OCI-LY7 (cell line): ENCODE data around the gene EFNA5. TPM values are rescaled to one million over a fixed set of nuclear protein-coding genes. Genes with fewer than 3 reads are reported as not detected.

Source experiments
- BruUV-seq: library from RNA; stranded (reverse); fragments of 400-500 nt; replicated peaks from 2 replicates; lab custom pipeline; 2021; lab: Mats Ljungman, UMichigan
- CTCF ChIA-PET: fragments of 300-600 bp; sonication (Branson Sonifier 250); formaldehyde crosslinking; loops from one replicate; lab custom pipeline; 2022; ENCODE audit warnings: antibody characterized with exemption; ENCODE audit not compliant: unreplicated experiment; lab: Charles Lee
- POLR2A ChIA-PET: fragments of 300-600 bp; sonication (Branson Sonifier 250); formaldehyde crosslinking; loops from one replicate; lab custom pipeline; 2022; ENCODE audit warnings: antibody characterized with exemption; lab: Charles Lee
- DNase-seq: peaks from one replicate; pipeline ENCODE4 v3.0.0-alpha.2; 2015; ENCODE audit warnings: low spot score
- H2AFZ ChIP-seq: fragments of 200-600 bp; sonication (generic), shearing (Covaris generic); 2 replicates; pipeline ENCODE4 v1.6.1; 2014; ENCODE audit warnings: mild to moderate bottlenecking, antibody characterized with exemption, low read length, moderate library complexity
- H3K27ac ChIP-seq: fragments of 200-600 bp; sonication (generic); 2 replicates; pipeline ENCODE4 v1.5.1; 2014; ENCODE audit warnings: mixed run types, low read depth, mild to moderate bottlenecking, moderate library complexity, low read length, inconsistent platforms; ENCODE audit not compliant: poor library complexity, severe bottlenecking
- H3K36me3 ChIP-seq: fragments of 200-600 bp; sonication (generic); 2 replicates; pipeline ENCODE4 v1.6.1; 2014; ENCODE audit warnings: mild to moderate bottlenecking, antibody characterized with exemption, low read length, moderate library complexity, mixed read lengths; ENCODE audit not compliant: insufficient read depth
- H3K4me1 ChIP-seq: fragments of 200-600 bp; sonication (generic); 2 replicates; pipeline ENCODE4 v1.5.1; 2014; ENCODE audit warnings: mild to moderate bottlenecking, low read length; ENCODE audit not compliant: insufficient read depth, poor library complexity, severe bottlenecking
- H3K4me2 ChIP-seq: fragments of 200-600 bp; sonication (generic); 2 replicates; pipeline ENCODE4 v1.6.1; 2014; ENCODE audit warnings: mild to moderate bottlenecking, low read length
- H3K4me3 ChIP-seq: fragments of 200-600 bp; sonication (generic); 2 replicates; pipeline ENCODE4 v1.5.1; 2014; ENCODE audit warnings: mild to moderate bottlenecking, low read depth, low read length; ENCODE audit not compliant: poor library complexity, severe bottlenecking
- H3K79me2 ChIP-seq: fragments of 200-600 bp; sonication (generic); 2 replicates; pipeline ENCODE4 v1.6.1; 2016; ENCODE audit warnings: low read depth, mild to moderate bottlenecking, low read length, moderate library complexity, mixed read lengths; ENCODE audit not compliant: insufficient read depth
- H3K9me2 ChIP-seq: fragments of 200-600 bp; sonication (generic); 2 replicates; pipeline ENCODE4 v1.6.1; 2016; ENCODE audit warnings: mild to moderate bottlenecking, low read length, mixed read lengths; ENCODE audit not compliant: insufficient read depth
- H3K9me3 ChIP-seq: fragments of 200-600 bp; sonication (generic); 2 replicates; pipeline ENCODE4 v1.6.1; 2014; ENCODE audit warnings: mild to moderate bottlenecking, mixed run types, low read length, mixed read lengths
- H4K20me1 ChIP-seq: fragments of 200-600 bp; sonication (generic); 2 replicates; pipeline ENCODE4 v1.6.1; 2014; ENCODE audit warnings: mild to moderate bottlenecking, antibody characterized with exemption, low read length, moderate library complexity, mixed read lengths; ENCODE audit not compliant: insufficient read depth
- CTCF ChIP-seq: fragments of 200-600 bp; sonication (generic); conservative IDR thresholded peaks from 2 replicates; pipeline ENCODE4 v1.5.1; 2014; ENCODE audit warnings: mild to moderate bottlenecking, antibody characterized with exemption, low read length, moderate library complexity, mixed read lengths
- EZH2phosphoT487 ChIP-seq: fragments of 200-600 bp; sonication (generic); IDR thresholded peaks from 2 replicates; pipeline ENCODE4 v1.6.1; 2018; ENCODE audit warnings: low read depth, borderline replicate concordance, mild to moderate bottlenecking, mixed run types, antibody characterized with exemption, low read length, moderate library complexity, mixed read lengths
- intact Hi-C: fragments of 100-400 bp; cut with micrococcal nuclease; formaldehyde crosslinking; loops from one replicate; pipeline ENCODE4 v1.10.0; 2022; ENCODE audit not compliant: unreplicated experiment
- total RNA-seq, 2 experiments: library from RNA; depleted of rRNA in 1 of 2; stranded (reverse); fragments of >200 nt in 1 of 2; shearing (Covaris generic) in 1 of 2; gene quantifications; 2 replicates each; pipeline ENCODE4 v1.2.3, GENCODE V29; 2014 to 2022

Gene EFNA5
- total RNA-seq, 2 experiments from 2014 or later = 2.1 to 3.1 TPM

GRCh38 chr5:107485184-107485583 is 185.6 kb downstream of the EFNA5 start:
- CTCF ChIA-PET = no interaction called here
- H3K27ac ChIP-seq = no peak overlapping the region
- no peaks in the 10 kb centered on the region for H3K9me2 ChIP-seq
- H3K36me3 ChIP-seq = no peaks in the 10 kb centered on the region
- no TSS peak for BruUV-seq
- peak overlapping the region; percentile 27; the same call in 1 of the 2 replicates for H2AFZ ChIP-seq
- POLR2A ChIA-PET = interaction anchor here (0.5 to 2.0 kb wide), 6 partner anchors 9 to 103 kb away, joined by 3 to 6 read pairs (median 3); no protein-coding TSS in a partner anchor
- no peak for DNase-seq
- no peaks in the 10 kb centered on the region; the same call in 1 of the 2 replicates for H3K9me3 ChIP-seq
- H3K4me2 ChIP-seq = 0 out of 2 replicates have a peak overlapping the region, but pooled peaks have one; percentile 7
- no peaks in the 10 kb centered on the region for H3K79me2 ChIP-seq
- H3K4me1 ChIP-seq = peaks cover 28% of the 10 kb centered on the region
- H3K4me3 ChIP-seq = no peak overlapping the region
- intact Hi-C loops = no loop called here
- H4K20me1 ChIP-seq = no peaks in the 10 kb centered on the region
- TF ChIP-seq EZH2phosphoT487 = no peak
- TF ChIP-seq CTCF = no peak

- Histone ChIP-seq H3K9me2 (no peaks in the 10 kb centered on the region), H3K79me2 (no peaks in the 10 kb centered on the region), H3K4me2 (no peak overlapping the region; the same call in 1 of the 2 replicates), H3K4me1 (peaks cover 28% of the 10 kb centered on the region), H3K36me3 (no peaks in the 10 kb centered on the region), H3K4me3 (no peak overlapping the region), H3K9me3 (no peaks in the 10 kb centered on the region; the same call in 1 of the 2 replicates), H4K20me1 (no peaks in the 10 kb centered on the region), H2AFZ (0 out of 2 replicates have a peak overlapping the region, but pooled peaks have one; percentile 18), H3K27ac (no peak overlapping the region)
- TF ChIP-seq EZH2phosphoT487 (no peak), CTCF (no peak)
- no peak for DNase-seq
- ChIA-PET POLR2A (interaction anchor here (1.0 to 2.0 kb wide), 3 partner anchors 19 to 37 kb away, joined by 3 to 6 read pairs (median 6); no protein-coding TSS in a partner anchor), CTCF (no interaction called here)
- intact Hi-C loops = no loop called here
- no TSS peak for BruUV-seq
Observed at GRCh38 chr5:107484281-107484680, 186.5 kb downstream of the EFNA5 start.
